GM18858 (cell line): ENCODE results near the gene TRIB2.
A peak's percentile ranks its signal among the peaks of the same experiment; 100 is the strongest.

Experiments
- ATAC-seq: cut with Tn5 transposase; IDR thresholded peaks from one replicate; pipeline ENCODE4 v1.9.1; 2021; ENCODE audit not compliant: unreplicated experiment

The TRIB2 gene

GRCh38 chr2:12719400-12720277 lies 2.9 kb downstream of the TRIB2 start:
- no peak for ATAC-seq

- no peak for ATAC-seq
These were observed 3.5 kb downstream of the TRIB2 start for GRCh38 chr2:12720278-12720620.

- ATAC-seq, result no peak
These were observed 4.1 kb downstream of the TRIB2 start for GRCh38 chr2:12720754-12721378.

GRCh38 chr2:12721566-12722446 lies 5.1 kb downstream of the TRIB2 start:
- no peak for ATAC-seq

- ATAC-seq, result no peak
These were observed 5.9 kb downstream of the TRIB2 start for GRCh38 chr2:12722447-12723316.

GRCh38 chr2:12723736-12724463 lies 7.2 kb downstream of the TRIB2 start:
- no peak for ATAC-seq

- no peak for ATAC-seq
These were observed 8.8 kb downstream of the TRIB2 start for GRCh38 chr2:12725233-12726187.

- no peak for ATAC-seq
These were observed 9.5 kb downstream of the TRIB2 start for GRCh38 chr2:12726271-12726670.

- ATAC-seq, result no peak
These were observed 10.3 kb downstream of the TRIB2 start for GRCh38 chr2:12727065-12727464.

GRCh38 chr2:12727641-12728040 lies 10.9 kb downstream of the TRIB2 start:
- no peak for ATAC-seq

- ATAC-seq, result peak; percentile 92
These were observed 11.6 kb downstream of the TRIB2 start for GRCh38 chr2:12728221-12728777.

- no peak for ATAC-seq
These were observed 13.5 kb downstream of the TRIB2 start for GRCh38 chr2:12730265-12730664.

- no peak for ATAC-seq
These were observed 15.1 kb downstream of the TRIB2 start for GRCh38 chr2:12731701-12732280.

- ATAC-seq, result no peak
These were observed 15.9 kb downstream of the TRIB2 start for GRCh38 chr2:12732651-12733050.

GRCh38 chr2:12733846-12734245 lies 17.1 kb downstream of the TRIB2 start:
- ATAC-seq, result no peak

- ATAC-seq, result no peak
These were observed 18.3 kb downstream of the TRIB2 start for GRCh38 chr2:12734914-12735654.

GRCh38 chr2:12737297-12737696 lies 20.6 kb downstream of the TRIB2 start:
- no peak for ATAC-seq
